CD14-positive monocyte (primary cell): ENCODE measurements around the gene APCDD1L. TPM values are rescaled to one million over a fixed set of nuclear protein-coding genes. Genes with fewer than 3 reads are reported as not detected.

ENCODE experiments used
- DNase-seq, 3 donors: peaks; one replicate each; pipeline ENCODE4 v3.0.0-alpha.2; 2011 to 2022
- H2AFZ ChIP-seq: 2 replicates; pipeline ENCODE4 v1.6.0; 2012; ENCODE audit warnings: mild to moderate bottlenecking, low read depth, low read length, inconsistent platforms; ENCODE audit not compliant: insufficient read depth, poor library complexity, severe bottlenecking
- H3K27ac ChIP-seq, 2 donors: 1 replicate in 1 of 2; 2 replicates in 1 of 2; pipeline ENCODE4 v1.5.1; 2012 to 2013; ENCODE audit warnings: low read length in 2 of 2, control low read depth in 1 of 2, inconsistent platforms in 1 of 2, low read depth in 1 of 2, mild to moderate bottlenecking in 1 of 2
- H3K27me3 ChIP-seq, 2 donors: one replicate each; pipeline versions ENCODE4 v1.6.0 to v1.6.1; 2011 to 2013; ENCODE audit warnings: low read length in 2 of 2; ENCODE audit not compliant: control insufficient read depth in 2 of 2, insufficient read depth in 2 of 2
- H3K36me3 ChIP-seq, 2 donors: replicated peaks in 1 of 2; 1 replicate in 1 of 2; 2 replicates in 1 of 2; pipeline versions ENCODE4 v1.5.1 to v1.6.1; 2012 to 2013; ENCODE audit warnings: low read length in 2 of 2, control low read depth in 1 of 2, inconsistent platforms in 1 of 2, mild to moderate bottlenecking in 1 of 2; ENCODE audit not compliant: insufficient read depth in 2 of 2, control insufficient read depth in 1 of 2
- H3K4me1 ChIP-seq, 2 donors: 1 replicate in 1 of 2; 2 replicates in 1 of 2; pipeline versions ENCODE4 v1.5.1 to v1.6.1; 2012 to 2013; ENCODE audit warnings: low read length in 2 of 2, control low read depth in 1 of 2, inconsistent platforms in 1 of 2, mild to moderate bottlenecking in 1 of 2, moderate library complexity in 1 of 2; ENCODE audit not compliant: insufficient read depth in 2 of 2, control insufficient read depth in 1 of 2
- H3K4me2 ChIP-seq: replicated peaks from 2 replicates; pipeline ENCODE3; 2012; ENCODE audit warnings: low read length, moderate library complexity, mild to moderate bottlenecking; ENCODE audit not compliant: poor library complexity, severe bottlenecking; ENCODE audit errors: extremely low read depth
- H3K4me3 ChIP-seq, 3 experiments: fragments of 200-600 bp in 1 of 3; sonication (generic) in 1 of 3; replicated peaks in 1 of 3; 1 replicate in 2 of 3; 2 replicates in 1 of 3; pipeline ENCODE4 v1.5.1; 2011 to 2013; ENCODE audit warnings: low read length in 3 of 3, mild to moderate bottlenecking in 3 of 3, control low read depth in 2 of 3, low read depth in 2 of 3, inconsistent platforms in 1 of 3, moderate library complexity in 1 of 3
- H3K79me2 ChIP-seq: 2 replicates; pipeline ENCODE4 v1.6.0; 2012; ENCODE audit warnings: mild to moderate bottlenecking, control low read depth, inconsistent platforms, low read length, moderate library complexity; ENCODE audit not compliant: insufficient read depth
- H3K9ac ChIP-seq: 2 replicates; pipeline ENCODE4 v1.6.0; 2017; ENCODE audit warnings: low read length, mild to moderate bottlenecking; ENCODE audit not compliant: insufficient read depth, poor library complexity, severe bottlenecking
- H3K9me3 ChIP-seq, 2 donors: replicated peaks in 1 of 2; 1 replicate in 1 of 2; 2 replicates in 1 of 2; pipeline versions ENCODE4 v1.5.1 to v1.6.1; 2012 to 2013; ENCODE audit warnings: low read length in 2 of 2, control low read depth in 1 of 2; ENCODE audit not compliant: control insufficient read depth in 1 of 2, insufficient read depth in 1 of 2
- H4K20me1 ChIP-seq: 2 replicates; pipeline ENCODE4 v1.6.0; 2012; ENCODE audit warnings: mild to moderate bottlenecking, low read length, control low read depth, moderate library complexity; ENCODE audit not compliant: insufficient read depth
- H3K27ac Mint-ChIP-seq, 7 donors: one replicate each; pipeline ENCODE4 v1.8.0; 2020; ENCODE audit warnings: mild to moderate bottlenecking in 7 of 7, mixed read lengths in 7 of 7, moderate library complexity in 6 of 7, inconsistent platforms in 2 of 7
- H3K27me3 Mint-ChIP-seq, 3 donors: one replicate each; pipeline ENCODE4 v1.8.0; 2021 to 2022; ENCODE audit warnings: low read depth in 3 of 3, mild to moderate bottlenecking in 3 of 3, mixed read lengths in 3 of 3, moderate library complexity in 3 of 3, inconsistent platforms in 1 of 3
- H3K36me3 Mint-ChIP-seq, 2 donors: one replicate each; pipeline ENCODE4 v1.8.0; 2020; ENCODE audit warnings: mixed read lengths in 2 of 2, inconsistent platforms in 1 of 2, mild to moderate bottlenecking in 1 of 2
- H3K4me1 Mint-ChIP-seq: one replicate; pipeline ENCODE4 v1.8.0; 2020; ENCODE audit warnings: mild to moderate bottlenecking, mixed read lengths
- H3K4me3 Mint-ChIP-seq, 2 donors: one replicate each; pipeline ENCODE4 v1.8.0; 2020; ENCODE audit warnings: mild to moderate bottlenecking in 2 of 2, mixed read lengths in 2 of 2, moderate library complexity in 1 of 2
- H3K9me3 Mint-ChIP-seq, 7 donors: one replicate each; pipeline ENCODE4 v1.8.0; 2020 to 2022; ENCODE audit warnings: mixed read lengths in 7 of 7, mild to moderate bottlenecking in 6 of 7, moderate library complexity in 6 of 7, inconsistent platforms in 2 of 7
- WGBS: methylation state at CpG from one replicate; pipeline ENCODE4 v1.1.5; 2013; ENCODE audit warnings: missing lambda C conversion rate; ENCODE audit not compliant: insufficient coverage; 5-methylcytosine and 5-hydroxymethylcytosine counted together
- intact Hi-C, 2 donors: fragments of 100-400 bp; cut with micrococcal nuclease; formaldehyde crosslinking; loops; one replicate each; pipeline versions ENCODE4 v1.15.0 to v1.15.1; 2023
- polyA plus RNA-seq, 3 donors: library from polyadenylated mRNA; depleted of rRNA in 1 of 3; unstranded in 2 of 3; stranded (reverse) in 1 of 3; fragments of 300-500 nt in 2 of 3; fragments of >200 nt in 1 of 3; fragmentation: Illumina TruSeq in 2 of 3; gene quantifications; 1 replicate in 2 of 3; 2 replicates in 1 of 3; pipeline ENCODE4 v1.2.3, GENCODE V29; 2012 to 2021
- TF ChIP-seq, protein P1 (sequence below): fragments of 200-600 bp; IDR thresholded peaks from one replicate; pipeline ENCODE4 v1.8.0; 2022; ENCODE audit warnings: antibody characterized with exemption, mild to moderate bottlenecking

The APCDD1L gene
- polyA plus RNA-seq, 3 donors, result not detected

GRCh38 chr20:58531063-58531462 is 15.9 kb upstream of the APCDD1L start:
- H4K20me1 ChIP-seq, result no peaks in the 10 kb centered on the region
- no peaks in the 10 kb centered on the region for H3K79me2 ChIP-seq
- peaks cover 9 to 44% (median 33%) of the 10 kb centered on the region in 7 donors for H3K9me3 Mint-ChIP-seq
- H2AFZ ChIP-seq, result no peak overlapping the region
- peaks cover 0 to 2% of the 10 kb centered on the region in 2 donors for H3K27me3 ChIP-seq
- H3K4me3 ChIP-seq, result no peak overlapping the region
- no peak overlapping the region for H3K27ac ChIP-seq
- H3K36me3 ChIP-seq, result no peaks in the 10 kb centered on the region
- no peaks in the 10 kb centered on the region for H3K4me1 ChIP-seq
- H3K4me3 Mint-ChIP-seq, result no peak overlapping the region
- H3K9me3 ChIP-seq, result peaks cover 12 to 17% of the 10 kb centered on the region in 2 donors
- H3K4me1 Mint-ChIP-seq, result no peaks in the 10 kb centered on the region
- intact Hi-C loops, result no loop called here
- H3K27me3 Mint-ChIP-seq, result peaks cover 0 to 3% (median 2%) of the 10 kb centered on the region in 3 donors
- no peak overlapping the region for H3K4me2 ChIP-seq
- no peak for DNase-seq
- H3K27ac Mint-ChIP-seq, result no peak overlapping the region
- no peak overlapping the region for H3K9ac ChIP-seq
- H3K36me3 Mint-ChIP-seq, result no peaks in the 10 kb centered on the region
- TF ChIP-seq, protein P1, sequence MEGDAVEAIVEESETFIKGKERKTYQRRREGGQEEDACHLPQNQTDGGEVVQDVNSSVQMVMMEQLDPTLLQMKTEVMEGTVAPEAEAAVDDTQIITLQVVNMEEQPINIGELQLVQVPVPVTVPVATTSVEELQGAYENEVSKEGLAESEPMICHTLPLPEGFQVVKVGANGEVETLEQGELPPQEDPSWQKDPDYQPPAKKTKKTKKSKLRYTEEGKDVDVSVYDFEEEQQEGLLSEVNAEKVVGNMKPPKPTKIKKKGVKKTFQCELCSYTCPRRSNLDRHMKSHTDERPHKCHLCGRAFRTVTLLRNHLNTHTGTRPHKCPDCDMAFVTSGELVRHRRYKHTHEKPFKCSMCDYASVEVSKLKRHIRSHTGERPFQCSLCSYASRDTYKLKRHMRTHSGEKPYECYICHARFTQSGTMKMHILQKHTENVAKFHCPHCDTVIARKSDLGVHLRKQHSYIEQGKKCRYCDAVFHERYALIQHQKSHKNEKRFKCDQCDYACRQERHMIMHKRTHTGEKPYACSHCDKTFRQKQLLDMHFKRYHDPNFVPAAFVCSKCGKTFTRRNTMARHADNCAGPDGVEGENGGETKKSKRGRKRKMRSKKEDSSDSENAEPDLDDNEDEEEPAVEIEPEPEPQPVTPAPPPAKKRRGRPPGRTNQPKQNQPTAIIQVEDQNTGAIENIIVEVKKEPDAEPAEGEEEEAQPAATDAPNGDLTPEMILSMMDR, result no peak

DNA sequence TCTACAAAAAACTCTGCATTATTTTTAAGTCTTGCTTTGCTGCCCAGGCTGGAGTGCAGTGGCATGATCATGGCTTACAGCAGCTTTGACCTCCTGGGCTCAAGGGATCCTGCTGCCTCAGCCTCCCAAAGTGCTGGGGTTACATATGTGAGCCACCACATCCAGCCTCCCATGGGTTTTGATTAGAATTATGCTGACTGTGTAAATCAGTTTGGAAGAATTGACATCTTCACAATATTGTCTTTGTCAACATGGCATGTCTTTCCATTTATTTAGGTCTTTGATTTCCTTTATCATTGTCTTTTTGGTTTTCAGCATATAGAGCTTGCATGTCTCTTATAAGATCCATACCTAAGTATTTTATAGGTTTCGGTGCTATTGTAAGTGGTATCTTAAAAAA is 13.2 kb upstream of the APCDD1L start:
- WGBS, result no CpG with 5 or more reads among the region's 1 CpG
- no peak overlapping the region for H3K27ac Mint-ChIP-seq
- Histone ChIP-seq H3K27ac (no peak overlapping the region), H3K27me3 (peaks cover 0 to 2% of the 10 kb centered on the region in 2 donors), H3K4me2 (no peak overlapping the region), H4K20me1 (no peaks in the 10 kb centered on the region), H3K9me3 (peaks cover 15 to 23% of the 10 kb centered on the region in 2 donors), H3K9ac (no peak overlapping the region), H3K79me2 (no peaks in the 10 kb centered on the region), H3K4me3 (no peak overlapping the region), H3K4me1 (no peaks in the 10 kb centered on the region), H3K36me3 (no peaks in the 10 kb centered on the region), H2AFZ (no peak overlapping the region)
- intact Hi-C loops, result no loop called here
- TF ChIP-seq, protein P1, result no peak
- no peak overlapping the region for H3K4me3 Mint-ChIP-seq
- H3K4me1 Mint-ChIP-seq, result no peaks in the 10 kb centered on the region
- DNase-seq, result no peak
- H3K9me3 Mint-ChIP-seq, result peaks cover 9 to 49% (median 33%) of the 10 kb centered on the region in 7 donors
- peaks cover 0 to 6% (median 3%) of the 10 kb centered on the region in 3 donors for H3K27me3 Mint-ChIP-seq
- no peaks in the 10 kb centered on the region for H3K36me3 Mint-ChIP-seq
